HG02938 (cell line): ENCODE measurements around the gene CYP46A1.
"Not testable (repeated sequence)": the region's sequence is repeated elsewhere in the genome, so short reads cannot be mapped to it uniquely, and the experiment has no call there.

Source experiments
- ATAC-seq: cut with Tn5 transposase; IDR thresholded peaks from one replicate; pipeline ENCODE4 v1.9.1; 2021; ENCODE audit warnings: mild to moderate bottlenecking, moderate library complexity; ENCODE audit not compliant: unreplicated experiment

Gene CYP46A1

GRCh38 chr14:99754141-99755067 is 70.3 kb downstream of the CYP46A1 start:
- no peak for ATAC-seq

- no peak for ATAC-seq
Measured at GRCh38 chr14:99755068-99755405, 70.9 kb downstream of the CYP46A1 start.

- ATAC-seq: no peak
Measured at GRCh38 chr14:99755629-99756603, 71.8 kb downstream of the CYP46A1 start.

- ATAC-seq: no peak
Measured at GRCh38 chr14:99756796-99757195, 72.7 kb downstream of the CYP46A1 start.

GRCh38 chr14:99757331-99758070 is 73.4 kb downstream of the CYP46A1 start:
- ATAC-seq: no peak

GRCh38 chr14:99758121-99758821 is 74.2 kb downstream of the CYP46A1 start:
- ATAC-seq: no peak

GRCh38 chr14:99758872-99759545 is 74.9 kb downstream of the CYP46A1 start:
- ATAC-seq: no peak

- ATAC-seq: no peak
Measured at GRCh38 chr14:99759546-99759925, 75.4 kb downstream of the CYP46A1 start.

GRCh38 chr14:99760817-99761216 is 76.7 kb downstream of the CYP46A1 start:
- ATAC-seq: no peak

GRCh38 chr14:99762911-99763310 is 78.8 kb downstream of the CYP46A1 start:
- ATAC-seq: not testable (repeated sequence)

- no peak for ATAC-seq
Measured at GRCh38 chr14:99763527-99764221, 79.6 kb downstream of the CYP46A1 start.

GRCh38 chr14:99764222-99764706 is 80.2 kb downstream of the CYP46A1 start:
- ATAC-seq: no peak

GRCh38 chr14:99768381-99768780 is 84.3 kb downstream of the CYP46A1 start:
- ATAC-seq: no peak

- no peak for ATAC-seq
Measured at GRCh38 chr14:99769123-99769522, 85.0 kb downstream of the CYP46A1 start.

GRCh38 chr14:99769799-99770198 is 85.7 kb downstream of the CYP46A1 start:
- ATAC-seq: no peak

GRCh38 chr14:99772371-99773283 is 88.5 kb downstream of the CYP46A1 start:
- no peak for ATAC-seq

GRCh38 chr14:99773521-99774497 is 89.7 kb downstream of the CYP46A1 start:
- ATAC-seq: no peak
